IPS-18a (cell line): ENCODE measurements around the gene RAB20.
"Not testable (repeated sequence)": the region's sequence is repeated elsewhere in the genome, so short reads cannot be mapped to it uniquely, and the experiment has no call there.

Source experiments
- H3K27ac ChIP-seq: one replicate; pipeline ENCODE4 v1.5.1; 2013; ENCODE audit warnings: low read length
- H3K27me3 ChIP-seq: one replicate; pipeline ENCODE4 v1.6.1; 2013; ENCODE audit warnings: mild to moderate bottlenecking, low read length; ENCODE audit not compliant: control insufficient read depth, insufficient read depth
- H3K36me3 ChIP-seq: one replicate; pipeline ENCODE4 v1.6.1; 2013; ENCODE audit warnings: low read depth, low read length; ENCODE audit not compliant: control insufficient read depth
- H3K4me1 ChIP-seq: one replicate; pipeline ENCODE4 v1.6.1; 2013; ENCODE audit warnings: low read depth, low read length; ENCODE audit not compliant: control insufficient read depth
- H3K4me3 ChIP-seq: one replicate; pipeline ENCODE4 v1.5.1; 2013; ENCODE audit warnings: low read length
- H3K9ac ChIP-seq: one replicate; pipeline ENCODE4 v1.6.1; 2013; ENCODE audit warnings: mild to moderate bottlenecking, low read length, moderate library complexity
- H3K9me3 ChIP-seq: one replicate; pipeline ENCODE4 v1.6.1; 2013; ENCODE audit warnings: low read depth, low read length; ENCODE audit not compliant: control insufficient read depth

Gene RAB20

GRCh38 chr13:110500341-110500740, 61.2 kb downstream of the RAB20 start:
- Histone ChIP-seq H3K4me3 (no peak overlapping the region), H3K27ac (no peak overlapping the region), H3K9ac (no peak overlapping the region), H3K4me1 (no peaks in the 10 kb centered on the region), H3K36me3 (peaks cover 53% of the 10 kb centered on the region), H3K27me3 (no peaks in the 10 kb centered on the region), H3K9me3 (no peaks in the 10 kb centered on the region)

DNA sequence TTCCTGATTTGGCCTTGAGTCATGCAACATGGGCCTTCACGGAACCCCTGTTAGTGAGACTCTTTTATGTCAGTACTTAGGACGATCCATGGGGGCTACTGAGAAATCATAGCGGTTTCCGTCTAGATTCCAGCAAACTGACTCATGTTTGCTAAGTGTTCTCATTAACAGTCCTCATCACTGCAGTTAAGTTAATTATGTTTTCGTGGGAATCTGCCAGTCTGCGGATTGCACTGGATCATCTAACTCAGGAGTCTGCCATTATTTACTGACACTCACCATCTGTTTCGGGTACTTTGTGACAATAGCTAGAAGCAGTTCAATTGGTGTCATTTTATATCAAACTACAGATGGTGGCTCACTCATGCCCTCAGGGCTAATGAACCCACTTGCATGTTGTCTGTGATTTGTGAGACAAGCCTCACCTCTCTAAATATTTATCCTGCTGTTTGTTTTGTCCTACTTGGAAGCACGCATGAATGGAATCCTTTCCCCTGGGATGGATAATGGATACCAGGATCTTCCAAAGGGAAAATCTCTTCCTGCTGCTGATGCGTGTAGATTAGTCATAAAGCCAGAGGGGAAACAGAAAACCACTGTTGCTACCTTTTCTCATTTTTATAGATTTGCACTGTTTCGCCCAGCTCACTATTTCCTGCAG, 61.8 kb downstream of the RAB20 start:
- Histone ChIP-seq H3K9ac (no peak overlapping the region), H3K4me3 (no peak overlapping the region), H3K36me3 (peaks cover 57% of the 10 kb centered on the region), H3K27ac (no peak overlapping the region), H3K27me3 (no peaks in the 10 kb centered on the region), H3K9me3 (no peaks in the 10 kb centered on the region), H3K4me1 (no peaks in the 10 kb centered on the region)

DNA sequence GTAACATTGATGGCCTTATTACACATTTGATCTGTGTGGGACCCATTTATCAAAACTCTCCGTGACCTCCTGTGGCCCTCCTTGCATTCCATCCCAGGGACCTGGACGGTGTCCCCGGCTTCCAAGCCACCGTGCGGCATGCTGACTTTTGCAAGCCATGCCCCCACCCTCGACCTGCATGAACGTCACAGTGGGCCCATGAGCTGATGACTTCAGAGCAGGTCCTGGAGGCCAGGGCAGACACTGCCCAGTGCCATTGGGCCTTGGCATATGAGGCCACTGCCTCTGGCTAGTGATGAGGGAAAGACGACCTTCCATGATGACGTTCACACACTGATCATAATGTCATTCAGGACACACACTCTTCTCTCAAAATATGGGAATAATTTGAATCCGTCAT, 62.8 kb downstream of the RAB20 start:
- H3K36me3 ChIP-seq, result peaks cover 52% of the 10 kb centered on the region
- H3K9me3 ChIP-seq, result no peaks in the 10 kb centered on the region
- H3K27ac ChIP-seq, result no peak overlapping the region
- H3K4me3 ChIP-seq, result no peak overlapping the region
- no peaks in the 10 kb centered on the region for H3K27me3 ChIP-seq
- H3K4me1 ChIP-seq, result no peaks in the 10 kb centered on the region
- no peak overlapping the region for H3K9ac ChIP-seq

GRCh38 chr13:110498327-110498726, 63.2 kb downstream of the RAB20 start:
- H3K4me3 ChIP-seq, result no peak overlapping the region
- H3K4me1 ChIP-seq, result no peaks in the 10 kb centered on the region
- H3K27ac ChIP-seq, result no peak overlapping the region
- H3K9me3 ChIP-seq, result no peaks in the 10 kb centered on the region
- no peak overlapping the region for H3K9ac ChIP-seq
- no peaks in the 10 kb centered on the region for H3K27me3 ChIP-seq
- H3K36me3 ChIP-seq, result peaks cover 48% of the 10 kb centered on the region

- H3K9me3 ChIP-seq, H3K27ac ChIP-seq, H3K9ac ChIP-seq, H3K4me3 ChIP-seq, H3K4me1 ChIP-seq, H3K27me3 ChIP-seq: not testable (repeated sequence)
- H3K36me3 ChIP-seq, result peaks cover 44% of the 10 kb centered on the region
Measured at GRCh38 chr13:110497896-110498295, 63.6 kb downstream of the RAB20 start.

DNA sequence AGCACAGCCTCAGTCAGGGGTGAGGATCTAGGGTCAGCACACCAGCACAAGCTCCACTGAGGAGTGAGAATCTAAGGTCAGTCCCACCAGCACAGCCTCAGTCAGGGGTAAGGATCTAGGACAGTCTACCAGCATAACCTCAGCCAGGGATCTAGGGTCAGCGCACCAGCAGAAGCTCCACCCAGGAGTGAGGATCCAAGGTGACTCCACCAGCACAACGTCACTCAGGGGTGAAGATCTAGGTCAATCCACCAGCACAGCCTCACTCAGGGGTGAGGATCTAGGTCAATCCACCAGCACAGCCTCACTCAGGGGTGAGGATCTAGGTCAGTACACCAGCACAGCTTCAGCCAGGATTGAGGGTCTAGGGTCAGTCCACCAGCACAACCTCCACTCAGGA, 64.5 kb downstream of the RAB20 start:
- Histone ChIP-seq H3K27me3 (no peaks in the 10 kb centered on the region), H3K4me3 (no peak overlapping the region), H3K9ac (no peak overlapping the region), H3K4me1 (no peaks in the 10 kb centered on the region), H3K27ac (no peak overlapping the region), H3K9me3 (no peaks in the 10 kb centered on the region), H3K36me3 (peaks cover 48% of the 10 kb centered on the region)

- Histone ChIP-seq H3K4me3 (no peak overlapping the region), H3K9ac (no peak overlapping the region), H3K27ac (no peak overlapping the region), H3K36me3 (peaks cover 47% of the 10 kb centered on the region), H3K4me1 (no peaks in the 10 kb centered on the region), H3K27me3 (no peaks in the 10 kb centered on the region), H3K9me3 (no peaks in the 10 kb centered on the region)
Measured at GRCh38 chr13:110496281-110496680, 65.2 kb downstream of the RAB20 start.

DNA sequence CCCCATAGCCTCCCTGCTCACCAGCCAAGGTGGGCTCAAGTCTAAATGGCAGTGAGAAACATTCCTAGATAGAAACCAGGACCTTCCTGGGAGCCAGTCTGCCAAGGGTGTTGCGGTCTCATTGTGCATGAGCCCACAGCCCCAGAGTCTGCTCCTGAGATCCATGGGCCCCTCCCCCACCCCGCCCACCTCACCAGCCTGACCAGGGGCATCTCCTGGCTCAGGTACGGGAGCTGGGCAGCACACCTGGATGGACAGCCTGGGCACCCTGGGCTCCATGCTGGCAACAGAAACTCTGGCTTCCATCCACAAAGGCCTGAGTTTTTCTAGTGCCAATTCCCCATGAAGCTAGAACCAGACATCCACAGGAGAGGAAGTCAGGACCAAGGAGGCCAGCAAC, 65.6 kb downstream of the RAB20 start:
- peaks cover 49% of the 10 kb centered on the region for H3K36me3 ChIP-seq

DNA sequence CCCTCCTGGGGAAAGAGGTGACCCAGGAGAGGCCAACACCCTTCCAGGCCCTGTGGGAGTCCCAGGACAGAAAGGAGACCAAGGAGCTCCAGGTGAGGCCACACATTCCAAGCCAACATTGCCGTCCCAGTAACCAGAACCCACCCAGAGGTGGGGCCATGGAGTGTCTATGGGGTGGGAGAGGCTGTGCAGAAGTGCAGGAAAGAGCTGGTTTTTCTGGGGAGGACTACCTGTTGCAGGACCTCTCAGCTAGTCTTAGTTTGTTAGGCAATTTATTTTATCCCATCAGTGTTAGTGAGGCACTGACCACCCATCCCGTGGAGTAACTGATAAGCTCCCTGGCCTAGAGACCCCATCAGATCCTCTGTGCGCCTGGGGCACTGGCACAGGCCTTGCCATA, 66.1 kb downstream of the RAB20 start:
- Histone ChIP-seq H3K36me3 (peaks cover 46% of the 10 kb centered on the region), H3K4me3 (no peak overlapping the region), H3K4me1 (no peaks in the 10 kb centered on the region)

More for the DNA sequence above, 65.6 kb downstream of the RAB20 start:
- H3K9me3 ChIP-seq, result no peaks in the 10 kb centered on the region
- no peaks in the 10 kb centered on the region for H3K27me3 ChIP-seq
- H3K4me1 ChIP-seq, result no peaks in the 10 kb centered on the region
- no peak overlapping the region for H3K4me3 ChIP-seq
- H3K27ac ChIP-seq, result no peak overlapping the region
- H3K9ac ChIP-seq, result no peak overlapping the region

DNA sequence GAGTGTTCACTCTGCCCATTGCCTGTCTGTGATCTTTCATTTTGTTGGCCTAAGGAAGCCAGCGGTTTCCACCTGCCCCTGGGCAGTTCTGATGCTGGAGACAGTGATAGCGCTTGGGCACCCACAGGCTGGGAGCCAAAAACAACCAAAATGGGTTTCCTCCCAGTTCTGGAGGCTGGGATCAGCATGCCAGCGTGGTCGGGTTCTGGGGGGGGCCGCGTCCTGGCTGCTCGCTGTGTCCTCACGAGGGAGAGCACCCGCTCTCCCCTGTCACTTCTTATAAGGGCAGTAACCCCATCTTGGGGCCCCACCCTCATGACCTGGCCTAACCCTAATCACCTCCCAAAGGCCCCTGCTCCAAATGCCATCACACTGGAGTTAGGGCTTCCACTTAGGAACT, 67.9 kb downstream of the RAB20 start:
- Histone ChIP-seq H3K36me3 (peaks cover 50% of the 10 kb centered on the region), H3K27me3 (no peaks in the 10 kb centered on the region), H3K9ac (no peak overlapping the region), H3K9me3 (no peaks in the 10 kb centered on the region), H3K4me3 (no peak overlapping the region), H3K27ac (no peak overlapping the region), H3K4me1 (no peaks in the 10 kb centered on the region)

More for the DNA sequence above, 66.1 kb downstream of the RAB20 start:
- no peaks in the 10 kb centered on the region for H3K9me3 ChIP-seq
- H3K9ac ChIP-seq, result no peak overlapping the region
- H3K27ac ChIP-seq, result no peak overlapping the region
- H3K27me3 ChIP-seq, result no peaks in the 10 kb centered on the region

DNA sequence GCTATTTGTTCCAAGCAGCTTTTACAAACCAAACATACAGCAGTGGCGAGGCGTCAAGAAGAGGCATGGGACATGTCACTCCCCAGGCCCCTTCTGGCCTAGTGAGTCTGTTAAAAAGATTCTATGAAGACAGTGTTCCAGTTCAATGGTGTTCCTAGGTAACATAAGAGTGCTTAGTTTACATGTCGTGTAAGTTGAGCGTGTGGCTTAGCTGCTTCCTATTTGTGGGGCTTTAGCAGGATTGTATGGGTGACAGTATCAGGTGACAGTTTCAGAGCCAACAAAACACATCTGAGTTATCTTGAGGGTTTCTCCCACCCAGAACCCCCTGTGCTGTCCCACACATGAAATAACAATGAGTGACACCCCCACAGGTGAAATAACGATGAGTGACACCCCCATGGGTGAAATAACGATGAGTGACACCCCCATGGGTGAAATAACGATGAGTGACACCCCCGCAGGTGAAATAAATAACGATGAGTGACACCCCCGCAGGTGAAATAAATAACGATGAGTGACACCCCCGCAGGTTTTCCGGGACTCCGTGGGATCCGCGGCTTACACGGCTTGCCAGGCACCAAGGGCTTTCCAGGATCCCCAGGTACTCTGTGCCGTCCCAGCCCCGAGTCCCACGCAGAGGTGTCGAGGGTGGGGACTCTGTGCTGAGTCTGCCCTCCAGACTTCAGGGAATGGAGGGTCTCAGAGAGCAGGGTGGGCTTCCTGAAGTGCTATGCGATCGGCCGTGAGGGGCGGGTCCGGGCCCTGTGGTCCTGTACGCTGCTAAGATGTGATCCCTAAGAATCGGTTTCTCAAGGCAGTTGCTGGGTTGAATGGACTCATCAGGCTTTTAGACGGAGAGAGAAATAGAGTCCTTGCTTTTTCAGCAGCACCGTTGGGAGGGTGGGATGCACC, 68.6 kb downstream of the RAB20 start:
- Histone ChIP-seq H3K4me3 (no peak overlapping the region), H3K27ac (no peak overlapping the region), H3K36me3 (peaks cover 46% of the 10 kb centered on the region), H3K27me3 (no peaks in the 10 kb centered on the region), H3K9ac (no peak overlapping the region), H3K9me3 (no peaks in the 10 kb centered on the region), H3K4me1 (no peaks in the 10 kb centered on the region)
